Measurements from ENCODE around the gene DHX40. TPM values are rescaled to one million over a fixed set of nuclear protein-coding genes. Genes with fewer than 3 reads are reported as not detected.
"Not testable (repeated sequence)": the region's sequence is repeated elsewhere in the genome, so short reads cannot be mapped to it uniquely, and the experiment has no call there.

DHX40 gene
- total and polyA plus RNA-seq, 5 donors from 2014 or later: 22.3 to 52.2 (median 23.0) TPM

GRCh38 chr17:59561042-59561441, 4.4 kb upstream of the DHX40 start:
- H3K27me3 ChIP-seq (ENCODE audit: control insufficient read depth, insufficient read depth, low read length): no peaks in the 10 kb centered on the region
- DNase-seq (peak in 1 of 3 donors; percentile 51), ATAC-seq (ENCODE audit: low read depth in 2 of 2) (no peak)
- H3K4me3 ChIP-seq (ENCODE audit: low read depth, low read length): no peak overlapping the region
- Mint-ChIP-seq H3K4me1 (peaks cover under 1 to 16% (median 8%) of the 10 kb centered on the region in 4 donors), H3K9me3 (no peaks in the 10 kb centered on the region), H3K36me3 (no peaks in the 10 kb centered on the region), H3K27me3 (peaks cover 31% of the 10 kb centered on the region), H3K4me3 (peak overlapping the region in 2 of 4 donors; percentile 6 to 12), H3K27ac (peak overlapping the region in 2 of 3 donors; percentile 12 to 20)
- peaks cover 9% of the 10 kb centered on the region for H3K4me1 ChIP-seq (ENCODE audit: control insufficient read depth, insufficient read depth, low read length, poor library complexity, severe bottlenecking)
- H3K9me3 ChIP-seq (ENCODE audit: control insufficient read depth in 2 of 2, low read length in 2 of 2): no peaks in the 10 kb centered on the region
- no peaks in the 10 kb centered on the region for H3K36me3 ChIP-seq (ENCODE audit: control insufficient read depth, insufficient read depth, low read length)
- no peak overlapping the region for H3K27ac ChIP-seq (ENCODE audit: insufficient read depth, low read length, poor library complexity, severe bottlenecking)

- peaks cover 6% of the 10 kb centered on the region for H3K36me3 ChIP-seq (ENCODE audit: control insufficient read depth, insufficient read depth, low read length)
- peak overlapping the region; percentile 82 for H3K4me3 ChIP-seq (ENCODE audit: low read depth, low read length)
- H3K4me1 Mint-ChIP-seq: peaks cover 13 to 32% (median 20%) of the 10 kb centered on the region in 4 donors
- H3K27me3 ChIP-seq (ENCODE audit: control insufficient read depth, insufficient read depth, low read length): no peaks in the 10 kb centered on the region
- H3K27me3 Mint-ChIP-seq: peaks cover 17% of the 10 kb centered on the region
- ATAC-seq (ENCODE audit: low read depth in 2 of 2): peak; percentile 47 to 48
- peak; percentile 55 to 78 (median 58) for DNase-seq
- peaks cover 16% of the 10 kb centered on the region for H3K4me1 ChIP-seq (ENCODE audit: control insufficient read depth, insufficient read depth, low read length, poor library complexity, severe bottlenecking)
- H3K9me3 ChIP-seq (ENCODE audit: control insufficient read depth in 2 of 2, low read length in 2 of 2): no peaks in the 10 kb centered on the region
- no peaks in the 10 kb centered on the region for H3K9me3 Mint-ChIP-seq
- peak overlapping the region; percentile 99 to 100 (median 100) for H3K27ac Mint-ChIP-seq
- peaks cover 3% of the 10 kb centered on the region for H3K36me3 Mint-ChIP-seq
- H3K27ac ChIP-seq (ENCODE audit: insufficient read depth, low read length, poor library complexity, severe bottlenecking): peak overlapping the region; percentile 88
- H3K4me3 Mint-ChIP-seq: peak overlapping the region; percentile 99 to 100 (median 100)
These were observed 532 bp downstream of the DHX40 start for GRCh38 chr17:59565959-59566324.

- Histone ChIP-seq H3K36me3 (ENCODE audit: control insufficient read depth, insufficient read depth, low read length) (peaks cover 19% of the 10 kb centered on the region), H3K4me1 (ENCODE audit: control insufficient read depth, insufficient read depth, low read length, poor library complexity, severe bottlenecking) (peaks cover 16% of the 10 kb centered on the region)
- H3K4me3 Mint-ChIP-seq; H3K27ac Mint-ChIP-seq; H3K9me3 Mint-ChIP-seq; H3K27me3 Mint-ChIP-seq; H3K9me3 ChIP-seq (ENCODE audit: control insufficient read depth in 2 of 2, low read length in 2 of 2); ATAC-seq (ENCODE audit: low read depth in 2 of 2); H3K27ac ChIP-seq (ENCODE audit: insufficient read depth, low read length, poor library complexity, severe bottlenecking); H3K27me3 ChIP-seq (ENCODE audit: control insufficient read depth, insufficient read depth, low read length); H3K4me3 ChIP-seq (ENCODE audit: low read depth, low read length); DNase-seq: not testable (repeated sequence)
- peaks cover 18 to 28% (median 24%) of the 10 kb centered on the region in 4 donors for H3K4me1 Mint-ChIP-seq
- peaks cover 17% of the 10 kb centered on the region for H3K36me3 Mint-ChIP-seq
These were observed 3.7 kb downstream of the DHX40 start for GRCh38 chr17:59569151-59569550.

GRCh38 chr17:59572301-59572924, 7.0 kb downstream of the DHX40 start:
- H3K4me1 ChIP-seq (ENCODE audit: control insufficient read depth, insufficient read depth, low read length, poor library complexity, severe bottlenecking): no peaks in the 10 kb centered on the region
- Mint-ChIP-seq H3K4me1 (peaks cover 2 to 8% (median 6%) of the 10 kb centered on the region in 4 donors), H3K4me3 (peak overlapping the region in 1 of 4 donors; percentile 20), H3K9me3 (no peaks in the 10 kb centered on the region), H3K36me3 (peaks cover 17% of the 10 kb centered on the region), H3K27me3 (no peaks in the 10 kb centered on the region), H3K27ac (peak overlapping the region in 1 of 3 donors; percentile 32)
- H3K9me3 ChIP-seq (ENCODE audit: control insufficient read depth in 2 of 2, low read length in 2 of 2): no peaks in the 10 kb centered on the region
- ATAC-seq (ENCODE audit: low read depth in 2 of 2) (no peak), DNase-seq (no peak)
- H3K4me3 ChIP-seq (ENCODE audit: low read depth, low read length): no peak overlapping the region
- H3K36me3 ChIP-seq (ENCODE audit: control insufficient read depth, insufficient read depth, low read length): peaks cover 22% of the 10 kb centered on the region
- no peaks in the 10 kb centered on the region for H3K27me3 ChIP-seq (ENCODE audit: control insufficient read depth, insufficient read depth, low read length)
- no peak overlapping the region for H3K27ac ChIP-seq (ENCODE audit: insufficient read depth, low read length, poor library complexity, severe bottlenecking)

GRCh38 chr17:59584168-59584567, 18.8 kb downstream of the DHX40 start:
- not testable (repeated sequence) for H3K36me3 Mint-ChIP-seq; ATAC-seq (ENCODE audit: low read depth in 2 of 2); DNase-seq; H3K4me1 Mint-ChIP-seq; H3K4me3 ChIP-seq (ENCODE audit: low read depth, low read length); H3K27me3 Mint-ChIP-seq; H3K9me3 ChIP-seq (ENCODE audit: control insufficient read depth in 2 of 2, low read length in 2 of 2); H3K4me1 ChIP-seq (ENCODE audit: control insufficient read depth, insufficient read depth, low read length, poor library complexity, severe bottlenecking); H3K27ac Mint-ChIP-seq; H3K27me3 ChIP-seq (ENCODE audit: control insufficient read depth, insufficient read depth, low read length); H3K27ac ChIP-seq (ENCODE audit: insufficient read depth, low read length, poor library complexity, severe bottlenecking); H3K4me3 Mint-ChIP-seq; H3K9me3 Mint-ChIP-seq; H3K36me3 ChIP-seq (ENCODE audit: control insufficient read depth, insufficient read depth, low read length)

- Histone ChIP-seq H3K4me1 (ENCODE audit: control insufficient read depth, insufficient read depth, low read length, poor library complexity, severe bottlenecking) (no peaks in the 10 kb centered on the region), H3K36me3 (ENCODE audit: control insufficient read depth, insufficient read depth, low read length) (peaks cover 37% of the 10 kb centered on the region), H3K27me3 (ENCODE audit: control insufficient read depth, insufficient read depth, low read length) (no peaks in the 10 kb centered on the region), H3K27ac (ENCODE audit: insufficient read depth, low read length, poor library complexity, severe bottlenecking) (no peak overlapping the region), H3K4me3 (ENCODE audit: low read depth, low read length) (no peak overlapping the region), H3K9me3 (ENCODE audit: control insufficient read depth in 2 of 2, low read length in 2 of 2) (no peaks in the 10 kb centered on the region)
- no peak for ATAC-seq (ENCODE audit: low read depth in 2 of 2)
- peaks cover 38% of the 10 kb centered on the region for H3K36me3 Mint-ChIP-seq
- no peak overlapping the region for H3K4me3 Mint-ChIP-seq
- H3K27ac Mint-ChIP-seq: no peak overlapping the region
- H3K9me3 Mint-ChIP-seq: no peaks in the 10 kb centered on the region
- no peak for DNase-seq
- H3K4me1 Mint-ChIP-seq: peaks cover 0 to 10% (median under 1%) of the 10 kb centered on the region in 4 donors
- H3K27me3 Mint-ChIP-seq: no peaks in the 10 kb centered on the region
These were observed 34.8 kb downstream of the DHX40 start for GRCh38 chr17:59600169-59600568.

GRCh38 chr17:59601130-59601529, 35.7 kb downstream of the DHX40 start:
- Histone ChIP-seq H3K27ac (ENCODE audit: insufficient read depth, low read length, poor library complexity, severe bottlenecking) (no peak overlapping the region), H3K27me3 (ENCODE audit: control insufficient read depth, insufficient read depth, low read length) (no peaks in the 10 kb centered on the region), H3K4me1 (ENCODE audit: control insufficient read depth, insufficient read depth, low read length, poor library complexity, severe bottlenecking) (no peaks in the 10 kb centered on the region), H3K4me3 (ENCODE audit: low read depth, low read length) (no peak overlapping the region), H3K36me3 (ENCODE audit: control insufficient read depth, insufficient read depth, low read length) (peaks cover 47% of the 10 kb centered on the region), H3K9me3 (ENCODE audit: control insufficient read depth in 2 of 2, low read length in 2 of 2) (no peaks in the 10 kb centered on the region)
- Mint-ChIP-seq H3K36me3 (peaks cover 43% of the 10 kb centered on the region), H3K27me3 (no peaks in the 10 kb centered on the region), H3K4me1 (peaks cover 0 to 10% (median under 1%) of the 10 kb centered on the region in 4 donors), H3K9me3 (peaks cover 0 to 2% (median 0%) of the 10 kb centered on the region in 7 donors), H3K4me3 (no peak overlapping the region), H3K27ac (peak overlapping the region in 1 of 3 donors; percentile 83)
- DNase-seq (peak in 1 of 3 donors; percentile 42), ATAC-seq (ENCODE audit: low read depth in 2 of 2) (no peak)

GRCh38 chr17:59607061-59607460, 41.7 kb downstream of the DHX40 start:
- peaks cover 59% of the 10 kb centered on the region for H3K36me3 ChIP-seq (ENCODE audit: control insufficient read depth, insufficient read depth, low read length)
- H3K9me3 Mint-ChIP-seq: peaks cover 0 to 3% (median 0%) of the 10 kb centered on the region in 7 donors
- H3K27ac Mint-ChIP-seq: peak overlapping the region in 1 of 3 donors; percentile 34
- H3K4me3 Mint-ChIP-seq: no peak overlapping the region
- no peaks in the 10 kb centered on the region for H3K27me3 ChIP-seq (ENCODE audit: control insufficient read depth, insufficient read depth, low read length)
- H3K4me1 ChIP-seq (ENCODE audit: control insufficient read depth, insufficient read depth, low read length, poor library complexity, severe bottlenecking): no peaks in the 10 kb centered on the region
- H3K36me3 Mint-ChIP-seq: peaks cover 49% of the 10 kb centered on the region
- H3K9me3 ChIP-seq (ENCODE audit: control insufficient read depth in 2 of 2, low read length in 2 of 2): no peaks in the 10 kb centered on the region
- H3K27ac ChIP-seq (ENCODE audit: insufficient read depth, low read length, poor library complexity, severe bottlenecking): no peak overlapping the region
- H3K4me1 Mint-ChIP-seq: peaks cover 0 to 2% (median 0%) of the 10 kb centered on the region in 4 donors
- no peaks in the 10 kb centered on the region for H3K27me3 Mint-ChIP-seq
- no peak for ATAC-seq (ENCODE audit: low read depth in 2 of 2)
- no peak overlapping the region for H3K4me3 ChIP-seq (ENCODE audit: low read depth, low read length)
- no peak for DNase-seq
